ENCODE results near the gene RAPGEF3.
A peak's percentile ranks its signal among the peaks of the same experiment; 100 is the strongest.

Gene RAPGEF3

GRCh38 chr12:47741340-47741703, 17.4 kb downstream of the RAPGEF3 start:
- DNase-seq = peak; percentile 91

- DNase-seq = no peak
Measured at GRCh38 chr12:47740606-47741339, 17.9 kb downstream of the RAPGEF3 start.

- DNase-seq = no peak
Measured at GRCh38 chr12:47739979-47740378, 18.7 kb downstream of the RAPGEF3 start.

- no peak for DNase-seq
Measured at GRCh38 chr12:47739297-47739696, 19.4 kb downstream of the RAPGEF3 start.

DNA sequence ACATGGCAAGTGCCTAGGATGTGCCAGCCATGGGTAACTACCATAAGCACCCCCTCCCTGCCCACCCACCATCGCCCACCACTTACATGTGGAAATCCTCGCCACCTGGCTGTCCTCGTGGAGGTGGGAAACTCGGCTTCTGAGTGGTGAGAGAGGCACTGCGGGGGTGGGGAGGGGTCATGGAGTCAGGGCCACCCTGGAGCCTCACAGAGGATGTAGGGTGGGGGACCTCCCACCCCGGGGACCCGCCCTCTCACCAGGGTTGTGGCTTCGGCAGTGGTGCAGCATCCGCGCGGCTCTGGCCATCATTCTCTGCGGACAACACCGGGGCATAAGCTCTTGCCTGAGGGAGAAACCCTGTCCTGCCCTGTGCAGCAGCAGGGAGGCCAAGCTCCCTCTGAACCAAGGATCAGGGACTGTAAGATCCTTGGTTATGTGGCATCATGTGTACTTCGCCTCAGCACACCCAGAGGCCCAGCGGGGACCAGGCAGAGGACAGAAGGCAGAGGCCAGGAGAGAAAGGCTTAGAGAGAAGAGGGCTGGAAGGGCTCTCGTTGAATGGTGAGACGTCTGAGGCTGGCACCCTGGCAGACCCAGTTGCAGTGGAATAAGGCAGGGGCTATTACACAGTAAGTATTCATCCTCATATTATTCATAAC, 20.6 kb downstream of the RAPGEF3 start:
- DNase-seq = no peak

DNA sequence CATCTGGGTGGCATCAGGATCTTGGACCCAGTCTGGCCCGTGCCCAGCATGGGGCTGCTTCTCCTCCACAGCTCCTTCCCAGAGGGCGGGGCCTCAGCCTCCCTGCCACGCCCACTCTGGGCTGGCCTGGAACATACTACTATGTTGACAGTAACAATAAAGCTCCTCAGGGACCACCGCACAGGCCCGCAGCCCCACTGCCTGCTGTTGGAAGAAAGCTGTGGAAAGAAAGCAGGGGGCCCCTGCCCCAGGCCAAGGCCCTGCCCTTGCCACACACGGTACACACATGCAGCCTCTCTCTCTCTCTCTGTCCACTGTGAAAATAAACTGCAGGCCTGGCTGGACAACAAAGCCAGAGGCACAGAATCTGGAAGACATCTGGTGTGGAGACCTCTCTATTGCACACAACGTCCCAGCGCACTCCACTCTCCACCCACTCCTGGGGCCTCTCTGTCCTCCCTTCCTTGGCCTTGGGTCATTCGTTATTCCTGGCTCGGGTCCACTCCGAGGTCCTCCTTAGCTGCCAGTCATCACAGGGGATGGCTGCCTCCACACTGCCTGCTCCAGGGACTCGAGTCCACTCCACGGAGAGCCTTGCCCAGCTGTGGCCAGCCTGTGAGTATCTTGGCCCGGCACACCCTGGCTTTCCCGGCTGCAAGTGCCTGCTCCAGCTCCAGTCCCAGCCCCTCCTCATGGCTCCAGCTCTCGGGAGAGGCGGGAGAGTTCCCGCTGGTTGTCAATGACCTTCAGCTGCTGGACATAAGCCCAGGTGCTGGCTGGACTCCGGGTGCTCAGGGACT, 21.6 kb downstream of the RAPGEF3 start:
- DNase-seq = no peak

DNA sequence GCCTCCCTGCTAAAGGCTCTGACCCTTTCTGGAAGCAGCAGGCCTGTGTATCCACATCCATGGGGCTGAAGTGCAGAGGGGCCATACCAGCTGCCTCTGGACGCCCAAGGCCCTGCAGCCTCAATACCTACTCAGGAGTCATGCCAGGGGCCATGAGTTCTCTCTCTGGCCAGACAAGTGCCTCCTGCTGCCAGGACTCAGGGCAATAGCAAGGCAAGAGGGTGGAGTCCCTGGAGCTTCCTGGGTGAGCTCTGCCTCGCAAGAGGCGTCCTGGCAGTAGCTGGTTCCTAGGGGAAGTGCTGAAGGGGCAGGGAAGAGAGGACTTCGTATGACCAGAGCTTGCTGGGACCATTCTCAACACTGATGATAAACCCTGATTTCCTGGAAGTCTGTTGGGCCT, 22.5 kb downstream of the RAPGEF3 start:
- no peak for DNase-seq

DNA sequence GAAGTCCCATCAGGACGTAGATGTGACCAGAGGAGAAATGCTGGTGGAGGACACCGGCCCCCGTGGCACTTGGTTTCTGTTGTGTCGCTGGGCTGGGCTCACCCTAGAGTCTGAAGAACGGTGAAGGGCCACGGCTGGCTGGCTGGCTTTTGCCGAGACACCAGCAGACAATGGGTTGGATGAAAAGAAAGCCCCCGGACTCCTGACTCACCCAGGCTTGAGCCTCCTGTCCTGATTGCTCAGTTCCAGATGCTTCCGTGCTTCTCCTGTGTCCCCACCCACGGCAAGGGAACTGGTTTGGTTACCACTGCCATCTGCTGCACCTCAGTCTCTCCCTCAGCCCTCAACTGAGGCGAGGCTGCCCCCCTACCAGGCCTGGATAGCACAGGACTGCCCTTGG, 23.0 kb downstream of the RAPGEF3 start:
- no peak for DNase-seq

DNA sequence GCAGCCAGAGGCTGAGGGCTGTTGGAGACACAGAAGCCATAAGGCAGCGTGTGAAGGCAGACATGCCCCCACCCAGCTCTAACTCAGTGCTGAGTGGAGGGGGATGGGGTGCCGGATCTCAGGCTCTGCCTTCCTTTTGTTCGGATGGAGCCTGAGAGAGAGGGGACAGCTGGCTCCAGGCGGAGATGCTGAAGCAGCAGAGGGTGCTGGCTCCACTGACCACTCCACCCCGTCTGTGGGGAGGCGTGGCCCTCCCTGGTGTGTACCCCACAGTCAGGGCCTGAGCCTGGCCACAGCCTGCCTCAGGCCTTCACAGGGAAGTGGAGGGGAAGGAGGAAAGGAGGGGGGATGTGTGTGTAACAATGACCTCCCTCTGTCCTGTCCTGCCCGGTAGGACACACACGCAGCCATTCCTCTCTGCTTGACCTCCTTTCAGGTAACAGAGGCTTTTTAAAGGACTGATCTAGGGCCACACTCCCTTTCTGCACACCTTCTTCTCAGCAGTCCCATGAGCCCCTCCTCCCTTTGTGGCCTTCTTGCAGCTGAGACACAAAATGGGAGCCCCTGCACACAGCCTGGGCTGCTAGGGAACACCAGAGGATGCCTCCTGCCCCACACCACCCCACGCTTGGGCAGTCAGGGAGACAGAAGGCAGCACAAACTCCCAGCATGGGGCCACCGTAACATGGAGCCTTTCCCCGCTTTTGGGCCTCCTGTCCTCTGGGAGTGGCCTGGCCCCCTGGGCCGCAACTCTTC, 23.8 kb downstream of the RAPGEF3 start:
- DNase-seq = no peak

- DNase-seq = no peak
Measured at GRCh38 chr12:47733142-47733541, 25.5 kb downstream of the RAPGEF3 start.

DNA sequence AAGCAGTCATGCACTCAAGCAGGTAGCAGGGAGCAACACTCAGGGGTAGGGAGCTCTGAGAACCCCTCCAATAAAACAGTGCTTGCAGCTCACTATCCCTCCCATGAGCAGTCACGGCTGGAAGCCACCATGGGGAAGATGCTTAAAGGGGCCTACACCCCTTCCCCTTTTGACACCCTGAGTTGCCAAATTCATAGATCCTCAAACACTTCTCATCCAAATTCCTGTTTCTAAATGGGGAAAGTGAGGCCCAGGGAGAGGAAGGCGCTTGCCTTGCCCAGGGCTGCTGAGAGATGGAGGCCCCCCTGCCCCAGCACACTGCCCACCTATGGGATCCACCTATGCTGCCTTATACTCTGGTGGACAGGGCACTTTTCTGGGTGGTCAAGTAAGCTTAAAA, 26.2 kb downstream of the RAPGEF3 start:
- no peak for DNase-seq

DNA sequence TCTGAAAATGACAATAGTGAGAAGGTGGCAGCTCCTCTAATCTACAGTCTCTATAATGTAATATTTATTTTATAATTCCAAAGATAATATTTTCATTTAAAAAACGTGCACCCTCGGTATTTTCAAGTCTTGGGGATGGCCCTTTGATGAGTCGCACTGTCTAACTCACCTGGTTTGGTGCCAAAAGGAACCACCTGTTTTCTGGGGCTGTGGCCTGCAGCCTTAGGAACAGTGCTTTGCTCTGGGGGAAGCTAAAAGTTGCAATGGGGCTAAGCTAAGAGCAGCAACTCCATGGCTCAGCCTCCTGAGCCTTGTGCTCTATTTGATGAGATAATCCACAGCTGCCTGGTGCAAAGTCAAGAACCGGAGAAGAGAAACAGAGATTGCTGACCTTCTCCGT, 27.0 kb downstream of the RAPGEF3 start:
- DNase-seq = no peak

DNA sequence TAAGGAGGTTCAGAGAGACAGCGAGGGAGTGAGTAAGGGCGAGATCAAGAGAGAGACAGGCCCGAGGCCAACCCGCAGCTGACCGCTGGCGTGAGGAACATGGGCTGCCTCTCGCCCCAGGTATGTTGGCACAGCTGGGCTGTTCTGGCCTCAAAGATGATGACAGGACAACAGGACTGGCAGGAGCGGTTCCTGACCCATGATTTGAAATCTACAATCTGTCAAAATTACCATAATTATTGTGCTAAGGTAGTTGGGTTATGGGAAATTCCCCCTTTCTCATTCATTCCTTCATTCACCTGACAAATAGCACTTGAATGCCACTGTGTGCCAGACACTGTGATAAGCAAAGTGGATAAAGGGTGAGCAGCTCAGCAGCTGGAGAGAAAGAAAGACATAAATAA, 28.3 kb downstream of the RAPGEF3 start:
- no peak for DNase-seq

- DNase-seq = no peak
Measured at GRCh38 chr12:47729233-47729632, 29.4 kb downstream of the RAPGEF3 start.

DNA sequence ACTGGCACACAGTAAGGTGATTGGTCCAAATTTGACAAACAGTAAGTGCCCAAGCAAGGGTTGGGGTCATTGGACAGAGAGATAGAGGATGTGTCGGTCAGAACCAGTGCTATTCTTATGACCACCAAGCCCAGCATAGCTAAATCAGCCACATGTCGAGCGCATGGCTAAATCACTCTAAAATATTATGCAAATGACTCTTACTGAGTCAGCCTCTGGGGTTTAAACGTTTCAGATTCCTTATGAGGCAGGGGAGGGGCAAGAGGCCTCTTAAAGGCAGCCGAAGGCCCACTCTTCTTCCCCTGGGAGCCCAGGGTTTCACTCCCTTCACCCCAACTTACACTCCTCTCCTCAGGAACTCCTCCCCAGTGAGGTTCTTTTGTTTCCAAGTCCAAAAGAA, 32.8 kb downstream of the RAPGEF3 start:
- DNase-seq = no peak

DNA sequence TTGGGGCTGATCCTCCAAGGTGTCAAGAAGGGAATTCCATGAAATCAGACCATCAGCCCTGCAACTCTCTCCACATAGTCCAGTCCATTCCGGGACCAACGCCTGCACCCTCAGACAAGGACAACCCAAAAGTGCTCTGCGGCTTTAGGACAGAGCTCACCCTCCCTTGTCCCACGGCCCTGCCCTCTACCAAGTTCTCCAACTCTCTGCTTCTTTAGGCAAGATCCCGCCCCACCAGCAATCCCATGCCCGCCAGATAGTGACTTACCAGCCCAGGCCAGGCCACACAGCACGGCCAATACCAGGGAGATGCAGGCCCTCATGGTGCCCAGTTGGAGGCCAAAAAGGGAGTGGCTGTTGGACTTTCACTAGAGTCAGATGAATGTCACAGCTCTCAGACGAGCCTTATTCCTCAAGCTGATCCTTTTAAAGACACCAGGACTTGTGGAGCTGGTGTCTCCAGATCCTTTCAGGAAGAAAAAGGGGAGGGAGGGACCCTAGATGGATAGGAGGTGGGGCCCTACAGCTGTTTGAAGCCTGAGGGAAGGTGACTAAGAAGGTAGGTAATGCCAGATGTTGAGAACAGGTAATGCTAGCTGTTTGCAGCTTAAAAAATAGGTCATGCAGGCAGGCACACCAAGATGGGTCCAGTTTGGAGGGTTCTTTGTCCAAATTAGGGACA, 33.4 kb downstream of the RAPGEF3 start, which contains the start of gene ENDOU:
Gene ENDOU (minus strand): TSS at position 400 of the 682 bp plus-strand sequence. CDS start 77 bp downstream, at position 323.
- no peak for DNase-seq

GRCh38 chr12:47722941-47723631, 35.6 kb downstream of the RAPGEF3 start:
- no peak for DNase-seq

DNA sequence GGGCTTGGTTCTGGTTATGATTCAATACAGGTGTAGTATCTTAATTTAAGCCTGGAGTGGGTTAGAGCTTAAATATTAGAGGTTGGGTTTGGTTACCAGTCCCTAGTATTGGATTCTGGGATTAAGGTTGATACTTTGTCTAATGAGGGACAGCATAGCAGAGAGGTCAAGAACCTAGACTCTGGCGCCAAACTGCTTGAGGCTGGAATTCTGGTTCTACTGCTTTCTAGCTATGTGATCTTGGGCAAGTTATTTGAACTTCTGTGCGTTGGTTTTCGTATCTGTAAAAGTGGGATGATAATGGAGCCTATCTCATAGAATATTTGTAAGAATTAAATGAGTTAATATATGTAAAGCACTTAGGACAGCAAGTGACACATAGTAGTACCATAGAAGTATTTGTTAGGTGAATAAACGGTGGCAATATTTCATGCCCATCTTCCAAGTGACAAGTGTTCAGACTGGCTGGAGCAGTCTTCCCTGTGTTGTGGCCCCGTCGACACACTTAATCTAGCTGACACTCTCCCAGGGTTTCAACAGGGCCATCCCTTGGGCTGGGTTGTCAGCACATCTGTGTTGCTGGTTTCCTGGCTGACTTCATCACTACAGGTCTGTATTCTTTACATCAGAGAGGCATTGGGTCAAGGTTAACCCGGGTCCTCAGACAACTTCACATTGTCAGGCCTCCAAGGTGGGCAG, 36.4 kb downstream of the RAPGEF3 start:
- DNase-seq = no peak

DNA sequence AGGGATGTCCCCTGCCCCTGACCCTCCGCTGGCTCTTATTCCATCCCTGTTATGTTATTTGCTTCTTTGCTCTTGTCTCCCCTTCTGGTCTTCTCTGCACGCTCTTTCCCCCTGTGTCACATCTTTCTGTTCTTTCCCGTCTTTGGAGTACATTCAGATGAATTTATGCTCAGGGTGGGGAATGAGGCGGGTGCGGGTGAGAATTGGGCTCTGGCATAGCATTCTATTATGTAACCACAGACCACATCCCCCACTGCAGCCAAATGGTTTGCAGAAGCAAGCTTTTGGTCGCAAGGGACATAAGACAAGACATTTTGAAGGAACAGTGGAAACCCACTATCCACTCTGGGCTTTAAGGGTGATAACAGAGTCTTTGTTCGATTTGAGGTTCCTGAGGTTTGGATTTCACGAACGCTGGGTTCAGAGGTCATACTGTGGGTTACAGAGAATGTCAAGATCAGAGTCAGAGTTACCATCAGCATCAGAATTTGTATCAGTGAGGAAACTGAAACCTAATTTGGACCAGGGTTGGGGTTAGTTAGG, 37.2 kb downstream of the RAPGEF3 start:
- no peak for DNase-seq

- no peak for DNase-seq
Measured at GRCh38 chr12:47718531-47718930, 40.1 kb downstream of the RAPGEF3 start.
